Sigmoid colon (tissue), 4 donors: ENCODE results near the gene EGR2.
"Not testable (repeated sequence)": the region's sequence is repeated elsewhere in the genome, so short reads cannot be mapped to it uniquely, and the experiment has no call there.

Source experiments
- CTCF ChIP-seq, 4 experiments: fragments of 450-650 bp in 3 of 4; fragments of 200-600 bp in 1 of 4; IDR thresholded peaks; one replicate each; pipeline ENCODE4 v1.5.1; 2016 to 2019; ENCODE audit warnings: antibody characterized with exemption in 4 of 4, mild to moderate bottlenecking in 3 of 4, moderate library complexity in 2 of 4
- EP300 ChIP-seq, 4 donors: sonication (generic); formaldehyde crosslinking; IDR thresholded peaks; one replicate each; pipeline ENCODE4 v1.6.1; 2017; ENCODE audit warnings: antibody characterized with exemption in 4 of 4
- POLR2A ChIP-seq, 2 donors: fragments of 450-650 bp; IDR thresholded peaks; one replicate each; pipeline ENCODE4 v1.6.1; 2016; ENCODE audit warnings: antibody characterized with exemption in 2 of 2, mild to moderate bottlenecking in 2 of 2, moderate library complexity in 2 of 2
- POLR2AphosphoS5 ChIP-seq, 4 donors: sonication (generic); formaldehyde crosslinking; IDR thresholded peaks; one replicate each; pipeline ENCODE4 v1.6.1; 2017; ENCODE audit warnings: antibody characterized with exemption in 4 of 4

DNA sequence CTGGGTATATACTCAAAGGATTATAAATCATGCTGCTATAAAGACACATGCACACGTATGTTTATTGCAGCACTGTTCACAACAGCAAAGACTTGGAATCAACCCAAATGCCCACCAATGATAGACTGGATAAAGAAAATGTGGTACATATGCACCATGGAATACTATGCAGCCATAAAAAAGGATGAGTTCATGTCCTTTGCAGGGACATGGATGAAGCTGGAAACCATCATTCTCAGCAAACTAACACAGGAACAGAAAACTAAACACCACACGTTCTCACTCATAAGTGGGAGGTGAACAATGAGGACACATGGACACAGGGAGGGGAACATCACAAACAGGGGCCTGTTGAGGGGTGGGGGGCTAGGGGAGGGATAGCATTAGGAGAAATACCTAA, 27.9 kb downstream of the EGR2 start:
- TF ChIP-seq CTCF, POLR2AphosphoS5, EP300, POLR2A (IDR thresholded peaks at IDR 0.05): not testable (repeated sequence)
